Measurements from ENCODE around the gene ELL2. TPM values are rescaled to one million over a fixed set of nuclear protein-coding genes. Genes with fewer than 3 reads are reported as not detected.

Gene ELL2
- total and polyA plus RNA-seq, 2 of the 13 experiments (the other 11 are each of a cell fraction or from before 2014, with no cell fraction given): 78.9 to 97.1 TPM

- no peak for TF ChIP-seq PBX2 (CRISPR knock-in tag; IDR thresholded peaks at IDR 0.05)
- TF ChIP-seq PHF8 (CRISPR knock-in tag; IDR thresholded peaks at IDR 0.05): peak; percentile 40; the same call in 1 of the 2 replicates
- no peak for TF ChIP-seq ZMAT5 (CRISPR knock-in tag; IDR thresholded peaks at IDR 0.05; ENCODE audit: borderline replicate concordance, low read depth)
- no peak for TF ChIP-seq KMT2B (CRISPR knock-in tag; IDR thresholded peaks at IDR 0.05)
- no peak for TF ChIP-seq TIGD3 (CRISPR knock-in tag; IDR thresholded peaks at IDR 0.05; ENCODE audit: borderline replicate concordance)
- TF ChIP-seq ESRRA (CRISPR knock-in tag; IDR thresholded peaks at IDR 0.05; ENCODE audit: low read depth): no peak
- TF ChIP-seq ARID2 (CRISPR knock-in tag; IDR thresholded peaks at IDR 0.05; ENCODE audit: borderline replicate concordance): no peak
- TF ChIP-seq GATA4 (IDR thresholded peaks at IDR 0.05; ENCODE audit: borderline replicate concordance, low read depth): no peak; the same call in 1 of the 2 replicates
- no peak for TF ChIP-seq PRPF4 (IDR thresholded peaks at IDR 0.05; ENCODE audit: low read depth, low read length, poor library complexity, severe bottlenecking)
- TF ChIP-seq IKZF1 (IDR thresholded peaks at IDR 0.05): no peak
- no peak for TF ChIP-seq TOE1 (CRISPR knock-in tag; IDR thresholded peaks at IDR 0.05)
- TF ChIP-seq HNF1B (CRISPR knock-in tag; IDR thresholded peaks at IDR 0.05): peak; percentile 70; the same call in 1 of the 2 replicates
- TF ChIP-seq ZSCAN21 (CRISPR knock-in tag; IDR thresholded peaks at IDR 0.05; ENCODE audit: borderline replicate concordance): no peak
- TF ChIP-seq ELF4 (CRISPR knock-in tag; IDR thresholded peaks at IDR 0.05; ENCODE audit: borderline replicate concordance): peak; percentile 33; the same call in 1 of the 2 replicates
- no peak for TF ChIP-seq ZNF263 (CRISPR knock-in tag; IDR thresholded peaks at IDR 0.05)
- TF ChIP-seq ZNF282 (IDR thresholded peaks at IDR 0.05; ENCODE audit: partially characterized antibody): no peak
- TF ChIP-seq KLF13 (CRISPR knock-in tag; IDR thresholded peaks at IDR 0.05): no peak
- TF ChIP-seq ZNF574 (CRISPR knock-in tag; IDR thresholded peaks at IDR 0.05): peak; percentile 50; the same call in 1 of the 2 replicates
- TF ChIP-seq HMGXB4 (CRISPR knock-in tag; IDR thresholded peaks at IDR 0.05; ENCODE audit: borderline replicate concordance in 1 of 2, low read depth in 1 of 2): no peak
- TF ChIP-seq SCMH1 (CRISPR knock-in tag; IDR thresholded peaks at IDR 0.05; ENCODE audit: borderline replicate concordance): no peak
Observed at GRCh38 chr5:95861221-95861863, 100.3 kb downstream of the ELL2 start (continued).

Measured in HepG2 (cell line).